ENCODE data around the gene SEPTIN3. TPM values are rescaled to one million over a fixed set of nuclear protein-coding genes. Genes with fewer than 3 reads are reported as not detected.

The SEPTIN3 gene
- polyA plus RNA-seq, 1 of the 3 experiments (the other 2 are of a cell fraction) = 0.35 TPM

DNA sequence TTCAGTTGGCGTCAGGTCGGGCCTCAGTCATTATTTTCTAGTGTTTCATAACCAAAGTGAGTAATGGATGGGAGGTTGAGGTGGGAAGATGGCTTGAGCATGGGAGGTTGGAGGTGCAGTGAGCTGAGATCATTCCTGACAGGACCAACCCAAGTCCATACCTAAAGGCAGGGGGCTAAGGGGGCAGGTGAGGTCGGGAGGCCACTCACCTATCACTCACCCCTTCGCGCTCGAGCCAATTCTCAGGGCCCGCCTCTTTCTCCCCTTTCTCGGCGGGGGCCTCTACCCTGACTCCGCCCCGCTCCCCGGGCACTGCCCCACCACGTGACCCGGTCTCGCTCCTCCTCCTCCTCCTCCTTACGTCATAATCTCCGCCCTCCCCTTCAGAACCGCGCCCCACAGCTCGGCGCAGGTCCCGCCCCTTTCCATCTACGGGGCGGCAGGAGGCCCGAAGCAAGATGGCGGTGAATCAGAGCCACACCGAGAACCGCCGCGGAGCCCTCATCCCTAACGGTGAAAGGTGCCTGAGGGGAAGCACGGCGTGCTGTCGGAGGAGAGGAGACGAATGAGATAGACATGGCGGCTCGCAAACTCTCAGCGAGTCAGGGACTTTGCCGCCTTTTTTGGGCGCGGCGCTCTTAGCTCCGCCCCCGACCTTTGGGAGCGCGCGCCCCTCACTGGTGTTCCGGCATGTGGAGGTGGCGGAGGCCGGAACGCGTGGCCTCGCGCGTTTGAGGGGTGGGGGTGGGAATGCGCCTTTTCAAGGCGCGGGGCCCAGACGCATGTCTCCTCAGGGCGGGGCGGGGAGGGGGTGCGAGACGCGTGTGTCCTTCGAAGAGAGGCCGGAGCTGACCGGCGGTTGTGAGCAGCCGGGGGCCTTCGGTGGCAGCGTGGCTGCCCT, 29.4 kb downstream of the SEPTIN3 start, which contains the start of gene WBP2NL (continued):
- TF ChIP-seq, protein P1, sequence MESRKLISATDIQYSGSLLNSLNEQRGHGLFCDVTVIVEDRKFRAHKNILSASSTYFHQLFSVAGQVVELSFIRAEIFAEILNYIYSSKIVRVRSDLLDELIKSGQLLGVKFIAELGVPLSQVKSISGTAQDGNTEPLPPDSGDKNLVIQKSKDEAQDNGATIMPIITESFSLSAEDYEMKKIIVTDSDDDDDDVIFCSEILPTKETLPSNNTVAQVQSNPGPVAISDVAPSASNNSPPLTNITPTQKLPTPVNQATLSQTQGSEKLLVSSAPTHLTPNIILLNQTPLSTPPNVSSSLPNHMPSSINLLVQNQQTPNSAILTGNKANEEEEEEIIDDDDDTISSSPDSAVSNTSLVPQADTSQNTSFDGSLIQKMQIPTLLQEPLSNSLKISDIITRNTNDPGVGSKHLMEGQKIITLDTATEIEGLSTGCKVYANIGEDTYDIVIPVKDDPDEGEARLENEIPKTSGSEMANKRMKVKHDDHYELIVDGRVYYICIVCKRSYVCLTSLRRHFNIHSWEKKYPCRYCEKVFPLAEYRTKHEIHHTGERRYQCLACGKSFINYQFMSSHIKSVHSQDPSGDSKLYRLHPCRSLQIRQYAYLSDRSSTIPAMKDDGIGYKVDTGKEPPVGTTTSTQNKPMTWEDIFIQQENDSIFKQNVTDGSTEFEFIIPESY (IDR thresholded peaks at IDR 0.05; ENCODE audit: borderline replicate concordance, low read depth) = no peak
- no peak for TF ChIP-seq RXRA (IDR thresholded peaks at IDR 0.05; ENCODE audit: borderline replicate concordance, low read depth)
- TF ChIP-seq RAD21 (IDR thresholded peaks at IDR 0.05; ENCODE audit: low read length) = no peak
- TF ChIP-seq TAF1 (IDR thresholded peaks at IDR 0.05; ENCODE audit: borderline replicate concordance, low read depth, low read length) = peak; percentile 74; the same call in 1 of the 2 replicates
- TF ChIP-seq, protein P2, sequence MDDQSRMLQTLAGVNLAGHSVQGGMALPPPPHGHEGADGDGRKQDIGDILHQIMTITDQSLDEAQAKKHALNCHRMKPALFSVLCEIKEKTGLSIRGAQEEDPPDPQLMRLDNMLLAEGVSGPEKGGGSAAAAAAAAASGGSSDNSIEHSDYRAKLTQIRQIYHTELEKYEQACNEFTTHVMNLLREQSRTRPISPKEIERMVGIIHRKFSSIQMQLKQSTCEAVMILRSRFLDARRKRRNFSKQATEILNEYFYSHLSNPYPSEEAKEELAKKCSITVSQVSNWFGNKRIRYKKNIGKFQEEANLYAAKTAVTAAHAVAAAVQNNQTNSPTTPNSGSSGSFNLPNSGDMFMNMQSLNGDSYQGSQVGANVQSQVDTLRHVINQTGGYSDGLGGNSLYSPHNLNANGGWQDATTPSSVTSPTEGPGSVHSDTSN (IDR thresholded peaks at IDR 0.05) = no peak
- TF ChIP-seq EP300 (IDR thresholded peaks at IDR 0.05; ENCODE audit: borderline replicate concordance in 1 of 2, low read depth in 1 of 2, low read length in 1 of 2) = no peak
- TF ChIP-seq, protein P3, sequence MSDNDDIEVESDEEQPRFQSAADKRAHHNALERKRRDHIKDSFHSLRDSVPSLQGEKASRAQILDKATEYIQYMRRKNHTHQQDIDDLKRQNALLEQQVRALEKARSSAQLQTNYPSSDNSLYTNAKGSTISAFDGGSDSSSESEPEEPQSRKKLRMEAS (IDR thresholded peaks at IDR 0.05; ENCODE audit: low read depth) = peak; percentile 10; the same call in 1 of the 2 replicates
- TF ChIP-seq, protein P4, sequence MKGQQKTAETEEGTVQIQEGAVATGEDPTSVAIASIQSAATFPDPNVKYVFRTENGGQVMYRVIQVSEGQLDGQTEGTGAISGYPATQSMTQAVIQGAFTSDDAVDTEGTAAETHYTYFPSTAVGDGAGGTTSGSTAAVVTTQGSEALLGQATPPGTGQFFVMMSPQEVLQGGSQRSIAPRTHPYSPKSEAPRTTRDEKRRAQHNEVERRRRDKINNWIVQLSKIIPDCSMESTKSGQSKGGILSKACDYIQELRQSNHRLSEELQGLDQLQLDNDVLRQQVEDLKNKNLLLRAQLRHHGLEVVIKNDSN (IDR thresholded peaks at IDR 0.05; ENCODE audit: borderline replicate concordance, low read depth) = peak; percentile 86
- no peak for TF ChIP-seq ELF1 (IDR thresholded peaks at IDR 0.05)
- no peak for TF ChIP-seq MEF2A (IDR thresholded peaks at IDR 0.05; ENCODE audit: borderline replicate concordance, low read depth)
- no peak for TF ChIP-seq GABPA (IDR thresholded peaks at IDR 0.05; ENCODE audit: low read depth)
- no peak for TF ChIP-seq EZH2phosphoT487 (IDR thresholded peaks at IDR 0.05; ENCODE audit: borderline replicate concordance, low read depth)
- TF ChIP-seq RFX5 (IDR thresholded peaks at IDR 0.05; ENCODE audit: low read length) = no peak
- no peak for TF ChIP-seq SIN3A (IDR thresholded peaks at IDR 0.05; ENCODE audit: borderline replicate concordance, low read depth, low read length)
- TF ChIP-seq FOXM1 (IDR thresholded peaks at IDR 0.05; ENCODE audit: low read depth) = no peak
- peak; percentile 72; the same call in 1 of the 2 replicates for TF ChIP-seq YY1 (IDR thresholded peaks at IDR 0.05; ENCODE audit: low read depth)
- no peak for TF ChIP-seq NFIC (IDR thresholded peaks at IDR 0.05; ENCODE audit: borderline replicate concordance)

DNA sequence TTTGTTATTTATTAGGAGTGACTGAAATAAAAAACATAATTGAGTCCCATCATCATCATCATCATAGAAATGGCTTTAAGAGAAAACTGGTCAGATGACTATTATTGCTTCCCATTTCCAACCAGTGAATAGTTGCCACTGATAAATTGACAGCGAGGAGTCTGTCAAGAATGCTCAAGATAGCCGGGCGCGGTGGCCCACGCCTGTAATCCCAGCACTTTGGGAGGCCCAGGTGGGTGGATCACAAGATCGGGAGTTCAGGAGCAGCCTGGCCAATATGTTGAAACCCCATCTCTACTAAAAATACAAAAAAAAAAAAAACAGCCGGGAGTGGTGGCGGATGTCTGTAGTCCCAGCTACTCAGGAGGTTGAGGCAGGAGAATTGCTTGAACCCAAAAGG, 31.2 kb downstream of the SEPTIN3 start:
- Histone ChIP-seq H3K27ac (ENCODE audit: low read depth in 2 of 2, low read length in 1 of 2) (no peak overlapping the region), H3K9me3 (no peaks in the 10 kb centered on the region), H3F3A (replicated peaks; ENCODE audit: insufficient read depth) (no peaks in the 10 kb centered on the region), H3K79me2 (ENCODE audit: insufficient read depth) (no peaks in the 10 kb centered on the region), H3K4me2 (no peak overlapping the region), H3K4me3 (ENCODE audit: low read depth in 2 of 2, low read length in 1 of 2) (no peak overlapping the region), H4K20me1 (ENCODE audit: insufficient read depth) (no peaks in the 10 kb centered on the region), H3K9ac (no peak overlapping the region), H2AFZ (ENCODE audit: low read depth) (no peak overlapping the region), H3K36me3 (replicated peaks in 1 of 2; ENCODE audit: control insufficient read depth in 1 of 2, insufficient read depth in 2 of 2, low read length in 1 of 2) (no peaks in the 10 kb centered on the region), H3K4me1 (ENCODE audit: control insufficient read depth in 1 of 2, insufficient read depth in 2 of 2, low read depth in 1 of 2, low read length in 1 of 2) (no peaks in the 10 kb centered on the region; a peak in 1 of 4 replicates), H3K9me2 (no peaks in the 10 kb centered on the region), H3K27me3 (ENCODE audit: insufficient read depth) (no peaks in the 10 kb centered on the region)
- ChIA-PET POLR2A (no interaction called here), CTCF (no interaction called here)
- no peak for DNase-seq
- whole genome bisulfite sequencing (ENCODE audit: low lambda C conversion rate) = 97% methylated on average over 8 of the region's 8 CpGs
- TF ChIP-seq GATA2 (CRISPR knock-in tag; IDR thresholded peaks at IDR 0.05) (no peak), TCF12 (IDR thresholded peaks at IDR 0.05) (no peak), GABPA (IDR thresholded peaks at IDR 0.05; ENCODE audit: low read depth) (no peak), RXRA (IDR thresholded peaks at IDR 0.05; ENCODE audit: borderline replicate concordance, low read depth) (no peak)
- TF ChIP-seq, protein P5, sequence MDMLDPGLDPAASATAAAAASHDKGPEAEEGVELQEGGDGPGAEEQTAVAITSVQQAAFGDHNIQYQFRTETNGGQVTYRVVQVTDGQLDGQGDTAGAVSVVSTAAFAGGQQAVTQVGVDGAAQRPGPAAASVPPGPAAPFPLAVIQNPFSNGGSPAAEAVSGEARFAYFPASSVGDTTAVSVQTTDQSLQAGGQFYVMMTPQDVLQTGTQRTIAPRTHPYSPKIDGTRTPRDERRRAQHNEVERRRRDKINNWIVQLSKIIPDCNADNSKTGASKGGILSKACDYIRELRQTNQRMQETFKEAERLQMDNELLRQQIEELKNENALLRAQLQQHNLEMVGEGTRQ (IDR thresholded peaks at IDR 0.05; ENCODE audit: borderline replicate concordance, low read depth, low read length) = no peak
- TF ChIP-seq, protein P6, sequence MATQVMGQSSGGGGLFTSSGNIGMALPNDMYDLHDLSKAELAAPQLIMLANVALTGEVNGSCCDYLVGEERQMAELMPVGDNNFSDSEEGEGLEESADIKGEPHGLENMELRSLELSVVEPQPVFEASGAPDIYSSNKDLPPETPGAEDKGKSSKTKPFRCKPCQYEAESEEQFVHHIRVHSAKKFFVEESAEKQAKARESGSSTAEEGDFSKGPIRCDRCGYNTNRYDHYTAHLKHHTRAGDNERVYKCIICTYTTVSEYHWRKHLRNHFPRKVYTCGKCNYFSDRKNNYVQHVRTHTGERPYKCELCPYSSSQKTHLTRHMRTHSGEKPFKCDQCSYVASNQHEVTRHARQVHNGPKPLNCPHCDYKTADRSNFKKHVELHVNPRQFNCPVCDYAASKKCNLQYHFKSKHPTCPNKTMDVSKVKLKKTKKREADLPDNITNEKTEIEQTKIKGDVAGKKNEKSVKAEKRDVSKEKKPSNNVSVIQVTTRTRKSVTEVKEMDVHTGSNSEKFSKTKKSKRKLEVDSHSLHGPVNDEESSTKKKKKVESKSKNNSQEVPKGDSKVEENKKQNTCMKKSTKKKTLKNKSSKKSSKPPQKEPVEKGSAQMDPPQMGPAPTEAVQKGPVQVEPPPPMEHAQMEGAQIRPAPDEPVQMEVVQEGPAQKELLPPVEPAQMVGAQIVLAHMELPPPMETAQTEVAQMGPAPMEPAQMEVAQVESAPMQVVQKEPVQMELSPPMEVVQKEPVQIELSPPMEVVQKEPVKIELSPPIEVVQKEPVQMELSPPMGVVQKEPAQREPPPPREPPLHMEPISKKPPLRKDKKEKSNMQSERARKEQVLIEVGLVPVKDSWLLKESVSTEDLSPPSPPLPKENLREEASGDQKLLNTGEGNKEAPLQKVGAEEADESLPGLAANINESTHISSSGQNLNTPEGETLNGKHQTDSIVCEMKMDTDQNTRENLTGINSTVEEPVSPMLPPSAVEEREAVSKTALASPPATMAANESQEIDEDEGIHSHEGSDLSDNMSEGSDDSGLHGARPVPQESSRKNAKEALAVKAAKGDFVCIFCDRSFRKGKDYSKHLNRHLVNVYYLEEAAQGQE (IDR thresholded peaks at IDR 0.05; ENCODE audit: low read depth, low read length) = no peak

Measured in SK-N-SH (cell line).